ENCODE data around the gene CKB. TPM values are rescaled to one million over a fixed set of nuclear protein-coding genes. Genes with fewer than 3 reads are reported as not detected.

Gene CKB
- total RNA-seq, 3 donors from 2014 or later: 4.1 to 7.6 (median 6.7) TPM

DNA sequence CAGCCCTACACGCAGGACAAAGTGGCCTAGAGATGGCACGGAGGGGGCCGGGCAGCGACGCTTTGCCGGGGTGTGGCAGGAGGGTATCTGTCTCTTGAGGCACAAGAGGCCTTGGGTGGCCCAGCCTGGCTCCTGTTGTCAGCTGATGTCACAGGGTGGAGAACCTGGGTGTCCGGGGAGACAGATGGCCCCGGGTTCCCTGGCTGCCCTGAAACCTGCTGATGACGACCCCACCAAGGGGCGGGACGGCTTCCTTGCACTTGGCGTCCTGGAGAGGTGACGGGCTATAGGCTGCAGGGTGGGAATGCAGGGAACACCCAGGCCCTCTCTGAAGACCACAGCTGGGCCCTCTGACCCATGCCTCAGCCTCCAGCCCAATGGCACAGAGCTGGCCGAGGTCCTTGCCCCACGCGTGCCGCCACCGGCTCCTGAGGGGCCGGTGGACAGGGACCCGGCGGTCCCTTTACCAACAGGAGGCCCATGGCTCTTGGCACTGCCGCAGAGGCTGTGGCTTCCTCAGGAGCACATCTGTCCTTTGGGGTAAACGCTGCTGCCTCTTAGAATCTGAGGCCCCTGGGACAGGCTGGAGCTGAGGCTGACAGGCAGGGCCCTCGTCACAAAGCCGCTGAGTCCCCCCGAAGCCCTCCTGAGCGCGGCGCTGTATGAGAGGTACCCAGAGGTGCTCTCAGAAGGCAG, 22.7 kb upstream of the CKB start:
- DNase-seq (no peak), ATAC-seq (no peak)
- no peaks in the 10 kb centered on the region for H3K27me3 Mint-ChIP-seq (ENCODE audit: low read depth)
- H3K9me3 Mint-ChIP-seq: no peaks in the 10 kb centered on the region
- no peaks in the 10 kb centered on the region for H3K4me1 Mint-ChIP-seq (ENCODE audit: low read depth)
- H3K36me3 Mint-ChIP-seq (ENCODE audit: insufficient read depth): no peaks in the 10 kb centered on the region
- H3K4me3 Mint-ChIP-seq: no peak overlapping the region

DNA sequence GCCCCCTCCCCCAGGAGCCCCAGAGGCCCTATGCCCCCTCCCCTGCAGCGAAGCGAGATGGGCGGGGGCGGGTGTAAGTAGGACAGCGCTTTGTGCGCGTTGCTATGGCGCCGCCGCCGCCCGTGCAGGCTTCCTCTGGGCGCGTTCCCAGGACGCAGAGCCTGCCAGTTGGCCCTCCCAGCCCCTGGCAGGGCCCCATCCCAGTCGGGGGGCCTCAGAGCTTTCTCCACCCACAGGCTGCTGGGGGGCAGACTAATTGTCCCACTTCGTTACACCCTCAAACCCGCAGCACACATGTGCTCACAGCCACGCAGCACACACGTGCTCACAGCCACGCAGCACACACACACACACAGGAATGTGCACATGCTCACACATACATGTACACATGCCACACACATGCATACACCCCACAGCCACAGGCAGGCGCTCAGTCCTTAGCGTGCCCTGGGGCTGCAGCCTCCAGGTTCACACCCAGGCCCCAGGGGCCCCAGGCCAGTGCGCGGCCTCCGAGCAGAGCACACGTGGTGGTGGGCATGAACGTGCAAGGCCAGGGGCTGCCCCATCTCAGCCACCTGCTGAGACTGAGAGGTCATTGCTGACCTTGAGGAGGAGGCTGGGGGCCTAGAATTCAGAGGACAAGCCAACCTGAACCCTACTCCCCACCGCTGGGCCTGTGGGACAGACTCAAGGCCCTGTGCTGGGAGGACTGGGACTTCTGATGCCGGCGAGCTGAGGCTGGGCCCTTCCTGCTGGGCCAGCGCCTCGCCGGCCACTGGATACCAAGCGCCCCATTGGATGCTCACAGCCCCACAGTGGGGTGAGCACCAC, 22.0 kb upstream of the CKB start:
- Mint-ChIP-seq H3K36me3 (ENCODE audit: insufficient read depth) (no peaks in the 10 kb centered on the region), H3K27me3 (ENCODE audit: low read depth) (no peaks in the 10 kb centered on the region), H3K4me3 (no peak overlapping the region), H3K9me3 (no peaks in the 10 kb centered on the region), H3K4me1 (ENCODE audit: low read depth) (no peaks in the 10 kb centered on the region)
- ATAC-seq (no peak), DNase-seq (no peak)

DNA sequence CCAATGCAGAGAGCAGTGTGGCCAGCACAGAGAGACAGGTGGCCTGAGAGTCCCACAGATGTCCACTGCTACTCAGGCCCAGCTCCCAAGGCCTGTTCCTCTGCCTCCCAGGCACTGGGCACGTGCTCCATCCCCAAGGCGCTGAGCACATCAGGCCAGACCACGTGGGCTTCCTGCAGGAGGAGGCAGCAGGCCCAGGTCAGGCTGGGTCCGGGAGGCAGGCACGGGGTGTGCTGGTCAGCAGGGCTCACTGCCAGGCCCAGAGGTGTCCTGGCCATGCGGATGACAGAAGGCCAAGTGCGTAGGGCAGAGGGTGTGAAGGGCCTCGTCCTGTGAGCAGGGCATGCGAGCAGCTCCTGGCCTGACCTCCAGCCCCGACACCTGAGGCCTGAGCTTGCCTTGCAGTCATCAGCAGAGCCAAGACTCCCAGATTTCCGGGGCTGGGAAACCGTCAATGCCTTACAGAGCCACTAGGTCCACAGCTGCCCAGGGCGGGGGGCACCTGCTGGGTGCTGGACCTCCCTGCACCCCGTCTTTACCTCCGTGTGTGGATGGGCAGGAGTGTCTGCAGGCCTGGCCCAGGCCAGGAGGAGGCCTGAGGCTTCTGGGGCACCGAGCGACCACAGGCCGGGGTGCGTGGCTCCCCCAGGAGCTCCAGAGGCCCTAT, 21.2 kb upstream of the CKB start:
- Mint-ChIP-seq H3K9me3 (no peaks in the 10 kb centered on the region), H3K27me3 (ENCODE audit: low read depth) (no peaks in the 10 kb centered on the region), H3K36me3 (ENCODE audit: insufficient read depth) (no peaks in the 10 kb centered on the region), H3K4me3 (no peak overlapping the region), H3K4me1 (ENCODE audit: low read depth) (no peaks in the 10 kb centered on the region)
- ATAC-seq: no peak
- DNase-seq: no peak

DNA sequence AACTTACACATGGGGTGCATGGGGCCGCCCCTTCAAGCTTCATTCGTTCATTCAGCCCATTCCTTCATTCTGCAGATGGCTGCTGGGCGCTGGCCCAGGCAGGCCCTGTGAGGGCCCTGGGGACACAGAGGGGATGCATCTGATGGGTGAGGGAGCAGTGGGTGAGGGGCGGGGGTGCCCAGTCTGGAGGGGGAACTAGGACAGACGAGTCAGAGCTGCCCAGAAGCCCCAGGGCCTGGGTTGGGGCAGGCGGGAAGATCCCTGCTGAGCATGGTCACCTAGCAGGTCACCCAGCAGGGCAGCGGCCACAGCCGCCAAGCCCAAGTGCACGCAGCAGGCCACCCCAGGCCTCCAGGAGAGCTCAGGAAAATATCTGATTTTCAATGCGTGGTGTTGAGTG, 20.5 kb upstream of the CKB start:
- H3K9me3 Mint-ChIP-seq: no peaks in the 10 kb centered on the region
- H3K4me3 Mint-ChIP-seq: no peak overlapping the region
- no peaks in the 10 kb centered on the region for H3K4me1 Mint-ChIP-seq (ENCODE audit: low read depth)
- no peaks in the 10 kb centered on the region for H3K27me3 Mint-ChIP-seq (ENCODE audit: low read depth)
- no peak for ATAC-seq
- DNase-seq: no peak
- H3K36me3 Mint-ChIP-seq (ENCODE audit: insufficient read depth): no peaks in the 10 kb centered on the region

DNA sequence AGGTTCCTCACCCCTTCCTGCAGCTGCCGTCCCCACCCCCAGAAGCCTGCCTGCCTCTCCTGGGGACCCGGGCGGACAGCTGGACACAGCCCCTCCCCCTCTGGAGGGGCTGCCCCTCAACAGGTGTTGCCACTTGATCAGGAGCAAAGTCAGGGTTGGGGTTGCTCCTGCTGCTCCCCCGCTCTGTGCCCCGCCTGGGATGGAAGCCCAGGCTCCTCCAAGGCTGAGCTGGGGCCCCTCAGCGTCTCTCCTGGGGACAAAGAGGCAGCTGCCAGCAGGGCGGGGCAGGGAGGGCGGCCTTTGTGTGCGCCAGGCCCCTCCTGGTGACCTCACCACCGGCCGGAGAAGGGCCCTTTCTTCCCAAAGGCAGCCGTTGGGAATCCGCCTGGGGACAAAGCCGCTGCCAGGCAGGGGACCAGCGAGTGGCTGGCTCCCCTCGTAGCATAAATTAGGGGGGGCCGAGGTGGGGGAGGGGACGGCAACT, 20.0 kb upstream of the CKB start:
- Mint-ChIP-seq H3K36me3 (ENCODE audit: insufficient read depth) (no peaks in the 10 kb centered on the region), H3K4me3 (no peak overlapping the region), H3K9me3 (no peaks in the 10 kb centered on the region), H3K4me1 (ENCODE audit: low read depth) (no peaks in the 10 kb centered on the region), H3K27me3 (ENCODE audit: low read depth) (no peaks in the 10 kb centered on the region)
- no peak for DNase-seq
- ATAC-seq: no peak

DNA sequence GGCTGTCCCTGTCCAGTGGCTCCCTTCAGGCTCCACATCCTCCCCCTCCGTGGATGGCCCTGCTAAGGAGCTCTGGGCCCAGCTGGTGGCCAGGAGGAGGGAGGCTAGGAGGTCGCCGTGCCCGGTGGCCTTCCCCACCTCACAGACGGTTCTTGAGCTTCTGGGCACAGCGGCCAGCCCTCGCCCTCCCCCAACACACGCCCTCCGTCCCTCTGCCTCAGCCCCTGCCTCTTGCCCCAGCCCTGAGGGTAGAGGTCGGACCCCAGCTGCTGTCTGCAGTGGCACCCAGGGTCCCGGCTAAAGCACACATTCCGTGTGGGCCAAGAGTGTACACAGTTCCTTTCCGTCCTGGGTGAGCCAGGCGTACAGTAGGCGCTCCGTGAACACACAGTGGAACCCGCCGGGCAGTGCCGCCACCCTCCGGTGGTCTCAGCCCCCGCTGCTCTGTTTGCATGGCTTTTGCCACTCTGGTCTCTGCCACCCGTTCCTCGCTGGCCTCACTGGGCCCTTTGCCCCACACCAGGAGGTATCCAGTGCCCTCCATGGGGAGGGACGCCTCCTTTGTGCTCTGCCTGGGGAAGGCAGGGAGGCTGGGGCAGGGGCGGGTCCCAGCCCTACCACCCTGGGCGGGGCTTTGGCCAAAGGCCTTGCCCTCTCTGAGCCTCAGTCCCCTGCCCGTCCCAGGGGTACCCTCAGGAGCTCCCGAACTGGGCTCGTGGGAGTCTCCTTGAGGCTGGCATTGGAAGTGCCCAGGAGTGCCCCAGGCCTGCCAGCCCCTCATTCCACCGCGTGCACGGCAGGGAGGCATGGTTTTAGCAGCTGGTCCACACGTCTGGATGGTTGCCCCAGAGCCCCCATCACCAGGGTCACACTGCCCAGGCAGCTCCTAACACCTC, 19.3 kb upstream of the CKB start:
- H3K36me3 Mint-ChIP-seq (ENCODE audit: insufficient read depth): no peaks in the 10 kb centered on the region
- no peak for DNase-seq
- no peaks in the 10 kb centered on the region for H3K27me3 Mint-ChIP-seq (ENCODE audit: low read depth)
- no peak overlapping the region for H3K4me3 Mint-ChIP-seq
- H3K4me1 Mint-ChIP-seq (ENCODE audit: low read depth): no peaks in the 10 kb centered on the region
- no peak for ATAC-seq
- no peaks in the 10 kb centered on the region for H3K9me3 Mint-ChIP-seq

DNA sequence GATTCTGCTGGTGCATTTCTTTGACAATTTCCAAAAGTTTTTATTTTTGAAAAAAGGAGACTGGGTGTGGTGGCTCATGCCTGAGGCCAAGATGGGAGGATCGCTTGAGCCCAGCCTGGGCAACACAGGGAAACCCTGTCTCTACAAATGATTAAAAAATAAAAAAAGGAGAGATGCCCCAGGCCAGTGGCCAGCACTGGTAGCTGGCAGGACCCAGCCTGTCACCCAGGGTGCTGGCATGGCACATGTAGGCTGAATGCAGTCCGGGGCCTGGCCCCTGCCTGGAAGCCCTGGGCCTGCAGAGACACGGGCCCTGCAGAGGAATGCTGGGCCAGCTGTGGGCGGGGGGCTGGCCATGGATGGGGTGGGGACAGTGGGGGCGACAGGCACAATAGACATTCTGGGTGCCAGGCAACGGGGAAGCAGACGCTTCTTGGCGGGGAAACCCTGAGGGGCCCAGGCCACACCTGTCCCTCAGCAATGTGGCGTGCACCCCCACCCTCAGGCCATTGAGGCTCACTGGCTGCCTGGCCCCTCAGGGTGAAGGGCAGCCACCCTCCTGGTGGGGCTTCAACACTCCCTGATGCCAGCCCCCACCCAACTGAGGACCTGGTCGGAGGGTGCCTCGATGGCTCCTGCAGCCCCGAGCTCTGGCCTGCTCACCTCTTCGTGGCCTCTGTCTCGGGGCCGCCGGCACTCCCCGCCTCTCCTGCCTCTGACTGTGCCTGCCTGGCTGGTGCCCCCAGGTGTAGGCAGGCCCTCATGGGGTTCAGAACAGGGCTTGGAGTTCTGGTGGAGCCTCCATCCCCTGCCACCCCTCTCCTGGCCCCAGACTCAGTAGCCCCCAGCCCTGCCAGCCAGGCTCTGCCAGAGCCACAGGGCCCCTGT, 18.4 kb upstream of the CKB start:
- ATAC-seq (no peak), DNase-seq (no peak)
- Mint-ChIP-seq H3K4me3 (no peak overlapping the region), H3K4me1 (ENCODE audit: low read depth) (no peaks in the 10 kb centered on the region), H3K27me3 (ENCODE audit: low read depth) (no peaks in the 10 kb centered on the region), H3K9me3 (no peaks in the 10 kb centered on the region), H3K36me3 (ENCODE audit: insufficient read depth) (no peaks in the 10 kb centered on the region)

DNA sequence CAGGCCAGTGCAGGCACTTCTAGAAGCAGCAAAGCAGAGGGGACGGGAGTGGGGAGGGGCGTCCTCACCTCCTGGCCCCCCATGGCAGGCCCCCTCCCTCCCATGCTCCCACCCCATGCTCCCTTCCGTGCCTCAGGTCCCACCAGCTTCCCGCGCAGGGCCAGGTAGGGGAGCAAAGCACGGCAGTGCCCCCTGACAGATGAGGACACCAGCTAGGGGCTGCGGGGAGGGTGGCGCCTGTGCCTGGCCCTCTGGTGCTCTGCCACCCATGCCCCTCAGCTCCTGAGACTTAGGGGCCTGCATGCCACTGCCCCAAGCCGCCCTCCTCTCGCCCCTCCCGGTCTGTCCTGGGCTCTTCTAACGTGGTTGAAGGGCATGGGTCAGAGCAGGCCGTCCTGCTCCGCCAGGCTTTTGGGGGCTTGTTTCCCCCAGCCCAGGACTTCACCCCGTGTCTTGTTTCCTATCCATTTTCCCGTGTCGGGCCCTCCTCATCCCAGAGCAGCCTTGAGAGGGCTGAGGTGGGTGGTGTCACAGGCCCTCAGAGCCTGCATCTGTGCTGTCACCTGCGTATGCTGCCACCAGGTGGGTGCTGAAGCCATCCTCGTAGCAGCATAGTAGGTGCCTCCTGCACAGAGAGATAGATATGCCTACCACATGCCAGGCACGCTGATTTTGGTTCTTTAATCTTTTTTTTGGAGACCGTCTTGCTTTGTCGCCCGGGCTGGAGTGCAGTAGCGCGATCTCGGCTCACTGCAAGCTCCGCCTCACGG, 16.6 kb upstream of the CKB start:
- no peak for DNase-seq
- no peaks in the 10 kb centered on the region for H3K36me3 Mint-ChIP-seq (ENCODE audit: insufficient read depth)
- ATAC-seq: no peak
- no peaks in the 10 kb centered on the region for H3K27me3 Mint-ChIP-seq (ENCODE audit: low read depth)
- H3K9me3 Mint-ChIP-seq: no peaks in the 10 kb centered on the region
- H3K4me3 Mint-ChIP-seq: no peak overlapping the region
- no peaks in the 10 kb centered on the region for H3K4me1 Mint-ChIP-seq (ENCODE audit: low read depth)

DNA sequence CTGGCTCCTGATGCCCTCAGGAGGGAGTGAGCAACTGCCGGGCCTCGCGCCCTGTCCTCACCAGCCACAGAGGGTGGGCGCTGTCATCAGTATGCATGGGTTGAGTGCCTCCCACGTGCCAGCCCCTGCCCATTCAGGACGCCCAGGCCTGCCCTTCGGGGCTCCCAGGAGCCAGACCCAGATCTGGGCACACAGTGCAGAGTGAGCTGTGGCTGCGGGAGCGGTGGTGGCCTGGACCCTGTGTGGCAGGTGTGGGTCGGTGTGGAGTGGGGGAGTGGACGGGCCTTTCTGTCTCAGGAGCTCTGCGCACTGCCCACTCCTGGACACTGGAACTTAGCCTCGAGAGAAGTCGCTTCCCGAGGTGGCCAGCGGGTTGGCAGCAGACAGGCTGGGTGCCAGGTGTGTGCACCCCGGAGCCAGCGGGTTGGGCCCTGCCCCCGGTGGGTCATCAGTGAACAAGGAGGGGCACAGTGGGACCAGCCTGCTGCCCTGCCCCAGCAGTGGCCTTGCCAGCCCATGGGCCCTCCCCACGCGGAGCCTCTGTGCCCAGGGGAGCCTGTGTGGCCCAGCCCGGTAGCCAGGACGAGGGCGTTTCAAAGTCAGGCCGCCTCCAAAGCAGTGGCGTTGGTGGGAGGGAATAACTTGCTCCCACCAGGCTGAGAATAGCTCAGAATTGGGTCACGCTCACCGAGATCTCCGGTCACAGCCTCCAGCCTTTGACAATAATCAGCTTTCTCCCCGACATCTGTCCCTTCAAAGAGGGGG, 15.8 kb upstream of the CKB start:
- ATAC-seq: peak in 1 of 2 donors; percentile 6
- H3K4me3 Mint-ChIP-seq: no peak overlapping the region

DNA sequence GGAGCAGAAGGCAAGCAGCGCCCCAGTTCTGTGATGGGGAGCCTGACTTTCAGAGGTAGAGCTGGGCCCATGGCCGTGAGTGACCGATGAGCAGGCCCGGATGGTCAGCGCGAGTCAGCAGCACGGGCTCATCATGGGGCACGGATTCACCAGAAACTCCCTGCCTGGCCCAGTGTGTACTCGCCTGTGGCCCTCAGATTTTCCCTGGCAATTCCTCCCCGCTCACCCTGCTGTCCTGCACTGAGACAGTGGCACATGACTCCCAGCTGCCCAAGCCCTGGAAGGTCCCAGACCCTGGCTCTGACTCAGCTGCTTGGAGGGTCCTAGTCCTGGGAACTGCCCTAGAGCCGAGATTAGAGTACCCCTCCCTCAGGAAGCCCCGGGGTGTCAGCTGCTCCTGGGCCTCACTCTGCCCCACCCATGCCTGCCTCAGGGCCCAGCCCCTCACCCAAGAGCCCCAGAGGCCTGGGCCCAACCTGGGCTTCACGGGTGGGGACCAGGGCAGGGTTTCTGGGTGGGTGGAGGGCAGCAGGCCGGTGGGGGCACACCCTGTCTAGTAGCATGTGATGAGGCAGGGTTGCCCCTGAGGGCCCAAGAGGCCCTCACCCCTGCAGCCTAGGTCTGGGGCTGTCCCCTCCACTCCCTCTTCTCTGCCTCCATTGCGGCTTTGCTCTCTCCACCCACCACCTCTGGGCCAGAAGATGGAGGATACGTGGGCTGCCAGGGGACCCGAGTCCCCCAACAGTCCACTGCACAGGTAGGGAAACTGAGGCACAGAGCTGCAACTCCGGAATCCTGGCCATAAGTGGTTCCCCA, 14.8 kb upstream of the CKB start:
- Mint-ChIP-seq H3K9me3 (no peaks in the 10 kb centered on the region), H3K4me3 (no peak overlapping the region), H3K27me3 (ENCODE audit: low read depth) (no peaks in the 10 kb centered on the region), H3K36me3 (ENCODE audit: insufficient read depth) (no peaks in the 10 kb centered on the region), H3K4me1 (ENCODE audit: low read depth) (no peaks in the 10 kb centered on the region)
- no peak for DNase-seq
- ATAC-seq: no peak

More for the DNA sequence above, 15.8 kb upstream of the CKB start:
- Mint-ChIP-seq H3K9me3 (no peaks in the 10 kb centered on the region), H3K36me3 (ENCODE audit: insufficient read depth) (no peaks in the 10 kb centered on the region), H3K27me3 (ENCODE audit: low read depth) (no peaks in the 10 kb centered on the region), H3K4me1 (ENCODE audit: low read depth) (no peaks in the 10 kb centered on the region)
- no peak for DNase-seq

DNA sequence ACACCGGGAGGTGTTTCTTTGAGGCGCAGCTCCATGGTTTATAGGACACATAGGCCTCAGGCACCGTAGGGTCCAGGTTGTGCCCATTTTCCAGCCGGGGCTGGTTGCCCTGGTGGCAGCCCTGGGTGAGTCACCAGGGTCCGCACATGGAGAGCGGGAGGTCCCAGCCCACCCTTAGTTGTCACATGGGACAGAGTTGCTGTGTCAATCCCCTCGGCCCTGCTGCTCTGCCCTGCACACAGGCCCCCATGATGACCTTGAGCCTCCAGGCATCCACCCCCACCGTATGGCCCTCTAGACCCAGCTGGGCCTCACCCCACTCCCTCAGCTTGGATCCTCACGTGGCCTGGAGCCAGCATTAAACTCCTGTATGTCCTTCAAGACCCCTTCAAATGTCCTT, 14.1 kb upstream of the CKB start:
- Mint-ChIP-seq H3K27me3 (ENCODE audit: low read depth) (no peaks in the 10 kb centered on the region), H3K4me3 (no peak overlapping the region), H3K36me3 (ENCODE audit: insufficient read depth) (no peaks in the 10 kb centered on the region), H3K9me3 (no peaks in the 10 kb centered on the region), H3K4me1 (ENCODE audit: low read depth) (no peaks in the 10 kb centered on the region)
- DNase-seq (no peak), ATAC-seq (no peak)
